A549 (cell line): Measurements from ENCODE around the gene SH3BGR.

Experiments
- CEBPB ChIP-seq, 2 experiments: fragments of >200 bp in 1 of 2; sonication (Bioruptor Twin) in 1 of 2; formaldehyde crosslinking in 1 of 2; IDR thresholded peaks; 2 replicates each; pipeline ENCODE4 v1.6.1; 2012 to 2016
- CTCF ChIP-seq: fragments of >200 bp; sonication (Bioruptor Twin); formaldehyde crosslinking; IDR thresholded peaks from 3 replicates; pipeline ENCODE4 v1.5.1; 2016
- E2F6 ChIP-seq: IDR thresholded peaks from 2 replicates; pipeline ENCODE4 v1.6.1; 2012; ENCODE audit warnings: low read depth, borderline replicate concordance
- ELK1 ChIP-seq: fragments of 150-350 bp; IDR thresholded peaks from 2 replicates; pipeline ENCODE4 v1.6.1; 2014; ENCODE audit warnings: low read depth, mild to moderate bottlenecking, low read length
- JUNB ChIP-seq: fragments of >200 bp; sonication (Bioruptor Twin); formaldehyde crosslinking; IDR thresholded peaks from 2 replicates; pipeline ENCODE4 v1.6.1; 2016
- MAFK ChIP-seq: fragments of 450-650 bp; IDR thresholded peaks from 2 replicates; pipeline ENCODE4 v1.6.1; 2014; ENCODE audit not compliant: partially characterized antibody
- NPAS2 ChIP-seq: fragments of 250-450 bp; sonication (Bioruptor Pico); IDR thresholded peaks from 2 replicates; pipeline ENCODE4 v1.8.0; 2022; ENCODE audit warnings: mild to moderate bottlenecking, moderate library complexity, borderline replicate concordance
- POLR2A ChIP-seq: IDR thresholded peaks from 2 replicates; pipeline ENCODE4 v1.6.1; 2012; ENCODE audit warnings: mild to moderate bottlenecking, low read length
- RFX5 ChIP-seq: fragments of 450-650 bp; IDR thresholded peaks from 2 replicates; pipeline ENCODE4 v1.7.1; 2014; ENCODE audit warnings: antibody characterized with exemption, mild to moderate bottlenecking, moderate library complexity
- TF ChIP-seq, protein P1 (sequence below): fragments of 450-650 bp; IDR thresholded peaks from 2 replicates; pipeline ENCODE4 v1.6.1; 2014; ENCODE audit warnings: antibody characterized with exemption

- TF ChIP-seq CTCF (no peak), POLR2A (no peak), CEBPB (IDR thresholded peaks at IDR 0.05) (no peak), ELK1 (no peak), NPAS2 (CRISPR knock-in tag) (no peak), E2F6 (no peak), RFX5 (no peak), MAFK (no peak), JUNB (no peak)
- TF ChIP-seq, protein P1, sequence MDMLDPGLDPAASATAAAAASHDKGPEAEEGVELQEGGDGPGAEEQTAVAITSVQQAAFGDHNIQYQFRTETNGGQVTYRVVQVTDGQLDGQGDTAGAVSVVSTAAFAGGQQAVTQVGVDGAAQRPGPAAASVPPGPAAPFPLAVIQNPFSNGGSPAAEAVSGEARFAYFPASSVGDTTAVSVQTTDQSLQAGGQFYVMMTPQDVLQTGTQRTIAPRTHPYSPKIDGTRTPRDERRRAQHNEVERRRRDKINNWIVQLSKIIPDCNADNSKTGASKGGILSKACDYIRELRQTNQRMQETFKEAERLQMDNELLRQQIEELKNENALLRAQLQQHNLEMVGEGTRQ = no peak
Observed at GRCh38 chr21:39452207-39452969, 618 bp downstream of the SH3BGR start.
